NCI-H1694 treated with DMSO at 0.1 percent for 48 hours (cell line): ENCODE measurements around the gene STX5.
"Not testable (repeated sequence)": the region's sequence is repeated elsewhere in the genome, so short reads cannot be mapped to it uniquely, and the experiment has no call there.

Source experiments
- DNase-seq: peaks from one replicate; lab custom pipeline; 2025; lab: John Stamatoyannopoulos, UW

The STX5 gene

GRCh38 chr11:62782753-62783152, 49.1 kb downstream of the STX5 start:
- DNase-seq = no peak

DNA sequence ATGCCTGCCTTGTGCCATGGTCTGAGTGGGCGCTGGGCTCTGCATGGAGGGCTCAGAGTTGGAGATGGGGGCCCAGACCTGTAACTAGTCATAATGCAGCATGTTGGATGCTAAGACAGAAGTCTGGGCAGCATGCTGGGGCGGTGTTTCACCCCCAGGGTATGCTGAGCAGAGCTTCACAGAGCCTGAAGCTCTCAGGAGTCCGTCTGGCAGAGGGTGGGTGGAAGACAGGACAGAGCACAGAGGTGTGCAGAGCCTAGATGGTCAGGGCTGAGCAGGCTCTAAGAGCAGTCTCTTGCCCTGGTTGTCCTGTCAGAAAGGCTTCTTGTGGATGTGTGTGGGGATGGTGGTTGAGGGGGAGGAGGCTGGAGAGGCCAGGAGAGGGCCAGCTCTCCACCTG, 53.4 kb downstream of the STX5 start:
- DNase-seq = no peak

DNA sequence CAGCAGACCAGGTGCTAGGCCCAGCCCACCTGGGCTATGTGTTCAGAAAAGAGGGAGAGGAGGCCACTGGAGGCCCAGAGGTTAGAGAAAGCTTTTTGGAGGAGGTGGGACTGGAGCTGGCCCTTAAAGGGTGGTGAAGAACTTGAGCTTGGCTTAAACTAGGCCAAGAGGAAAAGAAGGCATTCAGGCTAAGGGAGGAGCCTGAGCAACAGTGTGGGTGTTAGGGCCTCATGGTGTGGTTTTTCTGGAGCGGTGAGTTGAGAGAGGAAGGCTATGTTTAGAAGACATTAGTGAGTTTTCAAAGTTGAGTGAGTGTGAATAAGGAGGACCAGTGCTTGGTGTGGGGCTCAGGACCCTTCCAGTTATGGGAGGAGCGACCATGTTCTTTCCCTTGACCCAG, 54.5 kb downstream of the STX5 start:
- no peak for DNase-seq

- DNase-seq = no peak
Measured at GRCh38 chr11:62775646-62776045, 56.2 kb downstream of the STX5 start.

- no peak for DNase-seq
Measured at GRCh38 chr11:62774407-62774806, 57.4 kb downstream of the STX5 start.

DNA sequence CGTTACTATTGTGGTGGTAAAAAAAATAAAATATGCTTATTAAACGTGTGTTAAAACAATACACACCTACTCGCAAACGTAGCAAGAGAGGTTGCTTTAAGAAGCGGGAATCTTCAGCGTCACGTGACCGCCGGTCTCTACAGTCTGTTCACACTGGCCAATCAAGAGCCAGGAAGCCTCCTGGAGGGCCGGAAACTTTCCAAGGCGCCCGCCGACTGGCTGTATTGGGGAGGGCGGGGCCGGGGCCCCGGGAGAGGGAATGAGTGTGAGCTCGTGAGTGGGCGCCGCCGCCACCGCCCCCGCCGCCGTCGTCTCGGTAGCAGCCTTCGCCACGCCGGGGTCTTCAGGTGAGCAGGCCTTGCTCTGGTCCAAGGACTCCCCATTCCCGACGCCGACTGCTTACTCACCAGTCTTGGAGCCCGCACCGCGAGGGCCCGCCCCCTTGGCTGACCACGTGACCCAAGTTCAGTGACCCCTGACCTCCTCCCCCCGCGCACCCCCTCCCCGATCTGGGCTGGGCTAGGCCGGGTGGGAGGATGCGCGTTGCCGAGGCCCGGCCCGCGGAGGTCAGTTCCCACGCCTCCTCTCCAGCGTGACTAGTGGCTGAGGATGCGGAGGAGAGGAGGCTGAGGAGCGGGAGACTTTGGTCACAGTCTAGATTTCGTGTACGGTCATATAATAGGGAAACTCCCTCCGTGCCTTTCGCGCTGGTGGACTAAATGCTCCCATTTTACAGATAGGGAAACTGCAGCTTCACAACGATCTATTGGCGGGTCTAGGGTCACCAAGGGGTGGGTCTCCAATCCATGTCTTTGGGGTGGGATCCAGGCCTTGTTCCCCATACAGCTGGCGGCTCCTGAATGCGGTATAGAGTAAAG, 60.5 kb downstream of the STX5 start, which contains the start of gene TAF6L:
TAF6L (plus strand) TSS at position 253 of the 878 bp plus-strand sequence. CDS start 4,388 bp downstream, outside the sequence.
- DNase-seq = peak; percentile 91

DNA sequence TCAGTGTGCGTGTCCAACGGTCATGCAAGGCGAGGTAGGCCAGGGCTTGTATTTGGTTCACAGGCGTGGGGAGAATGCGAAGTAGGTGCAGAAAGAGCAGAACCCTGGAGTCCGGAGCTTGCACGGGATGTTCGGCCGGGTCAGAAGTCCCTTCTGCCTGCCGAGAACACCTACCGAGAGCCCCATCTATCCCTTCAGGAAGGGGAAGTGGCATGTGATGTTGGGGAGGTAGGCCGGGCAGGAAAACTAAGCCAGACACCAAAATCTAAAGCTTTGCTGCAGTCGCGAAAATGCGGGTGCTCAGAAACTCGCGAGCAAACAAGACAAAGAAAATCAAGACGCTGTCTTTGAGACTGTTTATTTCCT, 61.1 kb downstream of the STX5 start:
- no peak for DNase-seq

DNA sequence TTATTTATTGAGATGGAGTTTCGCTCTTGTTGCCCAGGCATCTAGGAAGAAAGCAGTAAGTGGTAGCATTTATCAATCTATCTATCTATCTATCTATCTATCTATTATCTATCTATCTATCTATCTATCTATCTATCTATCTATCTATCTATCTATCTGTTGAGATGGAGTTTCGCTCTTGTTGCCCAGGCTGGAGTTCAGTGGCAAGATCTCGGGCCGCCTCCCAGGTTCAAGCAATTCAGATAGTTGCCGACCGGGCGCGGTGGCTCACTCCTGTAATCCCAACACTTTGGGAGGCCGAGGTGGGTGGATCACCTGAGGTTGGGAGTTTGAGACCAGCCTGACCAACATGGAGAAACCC, 71.0 kb downstream of the STX5 start:
- not testable (repeated sequence) for DNase-seq

DNA sequence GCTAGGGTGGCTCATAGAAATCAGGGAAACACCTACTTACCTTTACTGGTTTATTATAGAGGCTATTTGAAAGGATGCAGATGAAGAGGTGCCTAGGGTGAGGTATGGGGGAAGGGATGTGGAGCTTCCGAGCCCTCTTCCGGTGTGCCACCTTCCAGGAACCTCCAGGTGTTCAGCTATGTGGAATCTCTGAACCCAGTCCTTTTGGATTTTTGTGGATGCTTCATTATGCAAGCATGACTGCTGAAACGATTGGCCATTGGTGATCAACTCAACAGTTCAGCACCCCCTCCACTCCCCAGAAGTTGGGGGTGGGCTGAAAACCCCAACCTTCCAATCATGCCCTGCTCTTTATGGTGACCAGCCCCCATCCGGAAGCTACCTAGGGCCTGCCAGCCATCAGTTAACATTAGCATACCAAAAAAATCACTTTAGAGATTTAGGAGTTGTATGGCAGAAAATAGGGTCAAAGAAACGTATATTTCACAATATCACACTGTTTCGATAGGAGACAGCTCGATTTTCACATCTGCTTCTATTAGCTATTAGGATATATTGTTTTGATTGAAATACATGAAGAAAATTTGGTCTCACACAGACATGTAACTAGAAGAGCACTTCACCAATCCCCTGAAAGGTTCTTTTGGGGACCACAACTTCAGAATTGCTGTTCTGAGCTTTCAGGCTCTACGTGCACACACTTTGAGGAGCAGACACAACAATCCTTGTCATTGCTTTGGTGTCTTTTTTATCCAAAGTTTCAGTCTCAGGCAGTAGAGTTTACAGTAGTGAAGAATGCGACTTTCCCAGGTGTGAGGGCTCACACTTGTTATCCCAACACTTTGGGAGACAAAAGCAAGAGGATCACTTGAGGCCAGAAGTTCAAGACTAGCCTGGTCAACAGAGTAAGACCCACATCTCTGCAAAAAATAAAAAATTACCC, 73.7 kb downstream of the STX5 start:
- no peak for DNase-seq
